IMR-90 (cell line): ENCODE results near the gene SCYGR1.

ENCODE experiments used
- BHLHE40 ChIP-seq: fragments of 150-350 bp; IDR thresholded peaks from 2 replicates; pipeline ENCODE4 v1.6.1; 2016; ENCODE audit warnings: mild to moderate bottlenecking, low read depth, low read length
- CEBPB ChIP-seq: IDR thresholded peaks from 2 replicates; pipeline ENCODE4 v1.6.1; 2012; ENCODE audit warnings: low read depth, low read length, improper control_type of control experiment
- CTCF ChIP-seq: conservative IDR thresholded peaks from 2 replicates; pipeline ENCODE4 v1.5.1; 2012; ENCODE audit warnings: mild to moderate bottlenecking, low read depth, low read length, improper control_type of control experiment
- ELK1 ChIP-seq: fragments of 150-350 bp; IDR thresholded peaks from 2 replicates; pipeline ENCODE4 v1.6.1; 2016; ENCODE audit warnings: low read depth, mild to moderate bottlenecking, low read length, moderate library complexity, borderline replicate concordance
- FOS ChIP-seq: fragments of 150-350 bp; IDR thresholded peaks from 2 replicates; pipeline ENCODE4 v1.6.1; 2016; ENCODE audit warnings: low read depth, low read length
- MAZ ChIP-seq: IDR thresholded peaks from 2 replicates; pipeline ENCODE4 v1.6.1; 2012; ENCODE audit warnings: low read depth, mild to moderate bottlenecking, low read length, improper control_type of control experiment, moderate library complexity, borderline replicate concordance
- NFE2L2 ChIP-seq: fragments of 150-350 bp; IDR thresholded peaks from 2 replicates; pipeline ENCODE4 v1.6.1; 2016; ENCODE audit warnings: low read depth, mild to moderate bottlenecking, low read length
- POLR2A ChIP-seq: IDR thresholded peaks from 2 replicates; pipeline ENCODE4 v1.6.1; 2012; ENCODE audit warnings: mild to moderate bottlenecking, low read depth, low read length
- RAD21 ChIP-seq: IDR thresholded peaks from 2 replicates; pipeline ENCODE4 v1.6.1; 2012; ENCODE audit warnings: low read length, improper control_type of control experiment
- RFX5 ChIP-seq: IDR thresholded peaks from 2 replicates; pipeline ENCODE4 v1.8.0; 2012; ENCODE audit warnings: low read depth, mild to moderate bottlenecking, low read length, moderate library complexity
- SMC3 ChIP-seq: fragments of 150-350 bp; IDR thresholded peaks from 2 replicates; pipeline ENCODE4 v1.6.1; 2016; ENCODE audit warnings: low read depth, mild to moderate bottlenecking, antibody characterized with exemption, low read length, moderate library complexity
- USF2 ChIP-seq: fragments of 150-350 bp; IDR thresholded peaks from 2 replicates; pipeline ENCODE4 v1.6.1; 2017; ENCODE audit warnings: mild to moderate bottlenecking, antibody characterized with exemption, low read length, low read depth

GRCh38 chr2:227402321-227402720 is 14.6 kb upstream of the SCYGR1 start:
- TF ChIP-seq CTCF (no peak), POLR2A (no peak), FOS (no peak), BHLHE40 (no peak), NFE2L2 (no peak), SMC3 (no peak), RFX5 (no peak), CEBPB (no peak), ELK1 (no peak), MAZ (no peak), RAD21 (no peak), USF2 (no peak)
